ENCODE data around the gene MEST. TPM values are rescaled to one million over a fixed set of nuclear protein-coding genes. Genes with fewer than 3 reads are reported as not detected.
"Not testable (repeated sequence)": the region's sequence is repeated elsewhere in the genome, so short reads cannot be mapped to it uniquely, and the experiment has no call there.

The MEST gene
- polyA plus RNA-seq, 1 donor from 2014 or later: 136 TPM

DNA sequence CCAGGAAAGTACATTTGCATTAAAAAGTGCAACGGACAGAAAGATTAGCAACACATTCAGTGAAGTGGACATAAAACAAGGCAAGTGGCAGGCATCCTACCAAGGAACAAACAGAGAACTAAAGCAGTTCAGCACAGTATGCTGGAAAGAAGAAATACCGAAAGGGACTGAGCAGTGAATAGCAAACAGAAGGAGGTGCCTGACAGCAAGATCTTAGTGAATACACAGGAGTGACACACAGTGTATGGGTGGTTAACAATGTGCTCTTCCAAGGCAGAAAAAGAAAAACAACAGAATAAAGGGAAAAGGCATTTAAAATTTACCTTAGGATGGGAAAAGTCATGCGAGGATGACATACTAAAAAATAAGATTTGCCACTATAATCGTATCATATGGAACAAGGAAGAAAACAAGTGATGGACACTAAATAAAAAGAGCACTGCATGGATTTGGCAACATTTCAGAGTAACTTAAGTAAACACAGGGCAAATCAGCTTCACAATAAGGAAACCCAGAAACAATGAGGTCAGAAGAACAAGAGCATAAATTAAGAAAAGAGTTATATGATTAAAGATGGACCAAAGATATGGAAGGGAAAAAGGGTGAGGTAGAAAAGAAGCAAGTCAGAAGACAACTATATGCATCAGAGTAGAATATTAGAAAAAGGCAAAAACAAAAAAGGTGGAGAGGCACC lies 29.5 kb downstream of the MEST start:
- peaks cover under 1% of the 10 kb centered on the region for H3K79me2 ChIP-seq (replicated peaks; ENCODE audit: insufficient read depth, low read length)
- no peaks in the 10 kb centered on the region for H3K36me3 ChIP-seq (ENCODE audit: insufficient read depth, low read length)
- no peaks in the 10 kb centered on the region for H3K9me2 ChIP-seq (ENCODE audit: insufficient read depth, low read length)
- no peaks in the 10 kb centered on the region for H3K27me3 ChIP-seq (ENCODE audit: insufficient read depth, low read depth, low read length)
- no peaks in the 10 kb centered on the region for H3F3A ChIP-seq (ENCODE audit: insufficient read depth, low read length, poor library complexity, severe bottlenecking)
- no peak for TF ChIP-seq SMC3 (conservative IDR thresholded peaks at IDR 0.05; ENCODE audit: poor library complexity)
- TF ChIP-seq, protein P1, sequence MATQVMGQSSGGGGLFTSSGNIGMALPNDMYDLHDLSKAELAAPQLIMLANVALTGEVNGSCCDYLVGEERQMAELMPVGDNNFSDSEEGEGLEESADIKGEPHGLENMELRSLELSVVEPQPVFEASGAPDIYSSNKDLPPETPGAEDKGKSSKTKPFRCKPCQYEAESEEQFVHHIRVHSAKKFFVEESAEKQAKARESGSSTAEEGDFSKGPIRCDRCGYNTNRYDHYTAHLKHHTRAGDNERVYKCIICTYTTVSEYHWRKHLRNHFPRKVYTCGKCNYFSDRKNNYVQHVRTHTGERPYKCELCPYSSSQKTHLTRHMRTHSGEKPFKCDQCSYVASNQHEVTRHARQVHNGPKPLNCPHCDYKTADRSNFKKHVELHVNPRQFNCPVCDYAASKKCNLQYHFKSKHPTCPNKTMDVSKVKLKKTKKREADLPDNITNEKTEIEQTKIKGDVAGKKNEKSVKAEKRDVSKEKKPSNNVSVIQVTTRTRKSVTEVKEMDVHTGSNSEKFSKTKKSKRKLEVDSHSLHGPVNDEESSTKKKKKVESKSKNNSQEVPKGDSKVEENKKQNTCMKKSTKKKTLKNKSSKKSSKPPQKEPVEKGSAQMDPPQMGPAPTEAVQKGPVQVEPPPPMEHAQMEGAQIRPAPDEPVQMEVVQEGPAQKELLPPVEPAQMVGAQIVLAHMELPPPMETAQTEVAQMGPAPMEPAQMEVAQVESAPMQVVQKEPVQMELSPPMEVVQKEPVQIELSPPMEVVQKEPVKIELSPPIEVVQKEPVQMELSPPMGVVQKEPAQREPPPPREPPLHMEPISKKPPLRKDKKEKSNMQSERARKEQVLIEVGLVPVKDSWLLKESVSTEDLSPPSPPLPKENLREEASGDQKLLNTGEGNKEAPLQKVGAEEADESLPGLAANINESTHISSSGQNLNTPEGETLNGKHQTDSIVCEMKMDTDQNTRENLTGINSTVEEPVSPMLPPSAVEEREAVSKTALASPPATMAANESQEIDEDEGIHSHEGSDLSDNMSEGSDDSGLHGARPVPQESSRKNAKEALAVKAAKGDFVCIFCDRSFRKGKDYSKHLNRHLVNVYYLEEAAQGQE (IDR thresholded peaks at IDR 0.05; ENCODE audit: borderline replicate concordance): no peak
- no peak for TF ChIP-seq POLR2AphosphoS5 (IDR thresholded peaks at IDR 0.05)
- TF ChIP-seq RAD21 (conservative IDR thresholded peaks at IDR 0.05): no peak
- TF ChIP-seq EZH2 (IDR thresholded peaks at IDR 0.05; ENCODE audit: borderline replicate concordance, insufficient read depth, low read length, poor library complexity, severe bottlenecking): no peak
- TF ChIP-seq MXI1 (conservative IDR thresholded peaks at IDR 0.05; ENCODE audit: poor library complexity, severe bottlenecking): no peak
- TF ChIP-seq TAF1 (IDR thresholded peaks at IDR 0.05; ENCODE audit: low read depth): no peak
- TF ChIP-seq, protein P2, sequence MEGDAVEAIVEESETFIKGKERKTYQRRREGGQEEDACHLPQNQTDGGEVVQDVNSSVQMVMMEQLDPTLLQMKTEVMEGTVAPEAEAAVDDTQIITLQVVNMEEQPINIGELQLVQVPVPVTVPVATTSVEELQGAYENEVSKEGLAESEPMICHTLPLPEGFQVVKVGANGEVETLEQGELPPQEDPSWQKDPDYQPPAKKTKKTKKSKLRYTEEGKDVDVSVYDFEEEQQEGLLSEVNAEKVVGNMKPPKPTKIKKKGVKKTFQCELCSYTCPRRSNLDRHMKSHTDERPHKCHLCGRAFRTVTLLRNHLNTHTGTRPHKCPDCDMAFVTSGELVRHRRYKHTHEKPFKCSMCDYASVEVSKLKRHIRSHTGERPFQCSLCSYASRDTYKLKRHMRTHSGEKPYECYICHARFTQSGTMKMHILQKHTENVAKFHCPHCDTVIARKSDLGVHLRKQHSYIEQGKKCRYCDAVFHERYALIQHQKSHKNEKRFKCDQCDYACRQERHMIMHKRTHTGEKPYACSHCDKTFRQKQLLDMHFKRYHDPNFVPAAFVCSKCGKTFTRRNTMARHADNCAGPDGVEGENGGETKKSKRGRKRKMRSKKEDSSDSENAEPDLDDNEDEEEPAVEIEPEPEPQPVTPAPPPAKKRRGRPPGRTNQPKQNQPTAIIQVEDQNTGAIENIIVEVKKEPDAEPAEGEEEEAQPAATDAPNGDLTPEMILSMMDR (IDR thresholded peaks at IDR 0.05; ENCODE audit: poor library complexity, severe bottlenecking): no peak
- TF ChIP-seq EP300 (conservative IDR thresholded peaks at IDR 0.05; ENCODE audit: poor library complexity, severe bottlenecking): no peak
- no peak overlapping the region for H3K9ac ChIP-seq (ENCODE audit: low read length)
- no peak overlapping the region for H3K4me3 ChIP-seq (ENCODE audit: low read length)
- no peak overlapping the region for H2AFZ ChIP-seq (ENCODE audit: low read depth, low read length)
- no peaks in the 10 kb centered on the region for H3K9me3 ChIP-seq (ENCODE audit: low read length)
- H3K27ac ChIP-seq (ENCODE audit: low read length): no peak overlapping the region
- H3K4me2 ChIP-seq (ENCODE audit: low read length): no peak overlapping the region
- H4K20me1 ChIP-seq (ENCODE audit: insufficient read depth): peaks cover 13% of the 10 kb centered on the region

DNA sequence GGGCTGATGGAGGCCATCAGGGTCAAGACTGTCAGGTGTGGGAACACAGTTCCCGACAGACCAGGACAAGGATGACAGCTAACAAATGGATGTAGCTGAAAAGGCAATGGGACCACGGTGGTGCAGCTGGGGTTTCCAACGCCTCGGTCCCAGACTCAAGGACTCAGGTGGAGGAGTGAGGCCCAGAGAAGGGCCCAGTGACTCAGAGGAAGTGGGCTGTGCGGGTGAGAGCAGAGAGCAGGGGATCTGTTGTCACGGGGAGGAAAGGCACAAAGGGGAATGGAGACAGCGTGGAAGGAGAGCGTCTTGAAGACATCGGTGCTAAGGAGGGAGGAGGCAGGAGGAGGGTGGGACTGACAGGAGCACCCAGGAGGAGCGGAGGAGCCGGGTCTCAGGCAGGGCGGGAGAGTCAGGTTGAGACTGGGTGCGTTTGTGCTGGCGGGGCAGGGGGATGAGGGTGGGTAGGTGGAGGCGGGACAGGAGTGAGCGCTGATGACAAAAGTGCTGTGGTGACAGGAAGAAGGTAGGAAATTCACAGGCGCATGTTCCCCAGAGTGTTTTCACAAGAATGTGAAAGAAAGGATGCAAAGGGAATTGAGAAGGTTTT lies 31.7 kb downstream of the MEST start:
- H3K9me3 ChIP-seq (ENCODE audit: low read length); H3K79me2 ChIP-seq (replicated peaks; ENCODE audit: insufficient read depth, low read length); H3K27me3 ChIP-seq (ENCODE audit: insufficient read depth, low read depth, low read length); H3K27ac ChIP-seq (ENCODE audit: low read length); H2AFZ ChIP-seq (ENCODE audit: low read depth, low read length); H3K9me2 ChIP-seq (ENCODE audit: insufficient read depth, low read length); H3K4me3 ChIP-seq (ENCODE audit: low read length); H4K20me1 ChIP-seq (ENCODE audit: insufficient read depth); H3K4me2 ChIP-seq (ENCODE audit: low read length); H3K36me3 ChIP-seq (ENCODE audit: insufficient read depth, low read length); H3K9ac ChIP-seq (ENCODE audit: low read length); H3F3A ChIP-seq (ENCODE audit: insufficient read depth, low read length, poor library complexity, severe bottlenecking): not testable (repeated sequence)
